D721Med (cell line): ENCODE measurements around the gene SHF.

Experiments used
- DNase-seq: peaks from one replicate; pipeline ENCODE4 v3.0.0; 2011; ENCODE audit warnings: low spot score; ENCODE audit not compliant: insufficient read length
- FAIRE-seq: peaks from 2 replicates; lab custom pipeline; 2011; peaks lifted over from hg19 to GRCh38; lab: Jason Lieb, UNC
- TF ChIP-seq, protein P1 (sequence below): IDR thresholded peaks from 2 replicates; pipeline ENCODE4 v1.5.1; 2012; ENCODE audit warnings: mild to moderate bottlenecking, control low read depth; ENCODE audit not compliant: insufficient read depth; ENCODE audit errors: missing control alignments

The SHF gene

DNA sequence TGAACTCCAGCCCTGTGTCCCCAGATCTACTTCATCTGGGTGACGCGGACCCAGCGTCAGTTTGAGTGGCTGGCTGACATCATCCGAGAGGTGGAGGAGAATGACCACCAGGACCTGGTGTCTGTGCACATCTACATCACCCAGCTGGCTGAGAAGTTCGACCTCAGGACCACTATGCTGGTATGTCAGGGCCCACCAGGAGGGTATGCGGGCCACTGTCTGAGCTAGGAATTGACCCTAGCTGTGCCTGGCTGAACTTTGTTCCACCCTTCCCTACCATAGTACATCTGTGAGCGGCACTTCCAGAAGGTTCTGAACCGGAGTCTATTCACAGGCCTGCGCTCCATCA is 24.3 kb downstream of the SHF start:
- DNase-seq: no peak
- TF ChIP-seq, protein P1, sequence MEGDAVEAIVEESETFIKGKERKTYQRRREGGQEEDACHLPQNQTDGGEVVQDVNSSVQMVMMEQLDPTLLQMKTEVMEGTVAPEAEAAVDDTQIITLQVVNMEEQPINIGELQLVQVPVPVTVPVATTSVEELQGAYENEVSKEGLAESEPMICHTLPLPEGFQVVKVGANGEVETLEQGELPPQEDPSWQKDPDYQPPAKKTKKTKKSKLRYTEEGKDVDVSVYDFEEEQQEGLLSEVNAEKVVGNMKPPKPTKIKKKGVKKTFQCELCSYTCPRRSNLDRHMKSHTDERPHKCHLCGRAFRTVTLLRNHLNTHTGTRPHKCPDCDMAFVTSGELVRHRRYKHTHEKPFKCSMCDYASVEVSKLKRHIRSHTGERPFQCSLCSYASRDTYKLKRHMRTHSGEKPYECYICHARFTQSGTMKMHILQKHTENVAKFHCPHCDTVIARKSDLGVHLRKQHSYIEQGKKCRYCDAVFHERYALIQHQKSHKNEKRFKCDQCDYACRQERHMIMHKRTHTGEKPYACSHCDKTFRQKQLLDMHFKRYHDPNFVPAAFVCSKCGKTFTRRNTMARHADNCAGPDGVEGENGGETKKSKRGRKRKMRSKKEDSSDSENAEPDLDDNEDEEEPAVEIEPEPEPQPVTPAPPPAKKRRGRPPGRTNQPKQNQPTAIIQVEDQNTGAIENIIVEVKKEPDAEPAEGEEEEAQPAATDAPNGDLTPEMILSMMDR: no peak
- FAIRE-seq: no peak

DNA sequence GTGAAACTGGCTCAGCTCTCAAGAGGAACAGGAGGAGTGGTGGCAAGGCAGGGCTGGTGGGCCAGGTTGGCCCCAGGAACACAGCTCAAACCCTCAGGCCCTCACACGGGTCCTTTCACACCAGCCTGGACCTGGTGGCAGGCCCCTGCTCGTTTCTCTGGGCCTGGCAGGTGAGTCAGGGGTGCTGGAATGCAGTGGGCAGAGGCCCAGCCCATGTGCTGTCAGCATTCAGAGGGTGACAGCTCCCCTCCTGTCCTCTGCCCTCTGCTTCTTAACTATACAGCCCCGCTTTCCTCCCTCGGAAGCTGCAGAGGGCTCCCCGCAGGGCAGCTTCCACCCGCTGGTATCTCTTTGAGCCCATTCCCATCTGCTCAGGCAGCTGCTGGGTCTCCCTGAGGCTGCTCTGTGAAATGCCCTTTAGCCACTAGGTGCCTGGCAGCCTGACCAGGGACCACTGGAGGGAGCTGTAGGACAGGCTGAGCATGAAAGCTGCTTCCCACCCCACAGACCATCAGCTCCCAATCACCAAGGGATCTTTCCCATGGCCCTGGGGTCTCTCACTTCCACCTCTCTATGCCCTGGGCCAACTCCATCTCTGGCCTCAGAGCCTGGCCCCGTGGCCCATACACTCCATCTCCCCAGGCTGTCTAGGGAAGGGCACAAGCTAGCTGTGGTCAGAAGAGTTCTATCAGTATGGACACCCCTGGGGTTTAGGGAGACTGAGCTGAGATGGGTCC is 24.8 kb downstream of the SHF start:
- peak; percentile 96 for DNase-seq
- TF ChIP-seq, protein P1: peak; percentile 96

DNA sequence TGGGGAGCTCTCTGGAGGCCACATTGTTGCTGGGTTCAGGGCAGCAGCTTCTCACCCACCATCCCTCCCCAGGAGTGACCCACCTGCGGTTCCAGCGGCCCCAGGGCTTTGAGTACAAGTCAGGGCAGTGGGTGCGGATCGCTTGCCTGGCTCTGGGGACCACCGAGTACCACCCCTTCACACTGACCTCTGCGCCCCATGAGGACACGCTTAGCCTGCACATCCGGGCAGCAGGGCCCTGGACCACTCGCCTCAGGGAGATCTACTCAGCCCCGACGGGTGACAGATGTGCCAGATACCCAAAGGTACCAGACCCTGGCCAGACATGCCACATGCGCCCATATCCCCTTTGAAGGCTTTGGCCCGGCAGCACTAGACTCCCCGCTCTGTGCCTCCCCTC is 26.1 kb downstream of the SHF start:
- TF ChIP-seq, protein P1: no peak
- DNase-seq (no peak), FAIRE-seq (no peak)

More for the DNA sequence above, 24.8 kb downstream of the SHF start:
- FAIRE-seq: no peak

DNA sequence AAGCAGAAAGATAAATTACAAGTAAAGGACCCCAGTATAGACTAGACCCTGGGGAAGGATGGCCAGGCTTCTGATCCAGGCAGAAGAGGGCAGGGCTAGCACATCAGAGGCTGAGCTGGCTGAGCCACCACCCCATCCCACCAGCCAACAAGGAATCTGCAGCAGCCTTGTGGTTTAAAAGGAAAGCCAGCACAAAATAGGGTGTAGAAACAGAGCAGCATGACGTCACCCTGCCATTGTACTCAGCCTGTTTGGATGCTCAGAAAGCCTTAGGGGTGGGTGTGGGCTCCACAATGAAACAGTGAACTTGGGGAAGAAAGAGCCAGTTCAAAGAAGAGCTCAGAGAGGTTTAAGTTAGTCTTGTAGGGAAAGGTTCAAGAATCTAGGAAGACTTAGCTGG is 29.8 kb downstream of the SHF start:
- no peak for FAIRE-seq
- DNase-seq: no peak

DNA sequence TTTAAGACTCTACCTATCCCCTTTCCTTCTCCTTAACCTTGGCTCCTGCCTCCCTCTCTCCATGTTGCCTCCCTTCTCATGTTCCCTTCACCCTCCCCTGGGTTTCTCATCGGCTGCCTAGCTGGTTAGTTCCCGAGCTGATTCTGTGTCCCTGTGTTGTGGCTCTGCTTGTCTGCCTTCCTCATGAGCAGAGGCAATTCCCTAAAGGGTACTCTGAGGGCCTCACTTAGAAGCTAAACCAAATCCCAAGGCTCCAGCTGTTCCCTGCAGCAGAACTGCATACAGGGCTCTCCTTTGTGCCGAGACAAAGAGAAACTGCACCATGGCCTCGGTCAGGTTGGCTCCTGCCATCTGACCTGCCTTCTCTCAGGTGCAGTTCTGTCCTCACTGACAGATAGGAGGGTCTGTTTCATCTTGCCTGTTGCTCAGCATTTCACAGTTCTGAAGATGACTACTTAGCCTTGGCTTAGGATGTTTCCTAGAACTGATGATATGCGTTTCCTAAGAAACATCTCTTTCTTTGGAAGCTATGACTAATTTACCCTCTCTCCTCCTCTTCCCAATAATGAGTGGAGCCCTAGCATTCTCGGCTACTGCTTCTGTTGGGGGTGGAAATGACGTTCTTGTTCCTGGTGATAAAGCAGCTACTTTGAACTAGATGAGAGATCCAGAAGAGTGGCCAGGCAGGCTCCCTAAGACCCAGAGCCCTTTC is 30.9 kb downstream of the SHF start:
- TF ChIP-seq, protein P1: no peak
- DNase-seq (no peak), FAIRE-seq (no peak)

More for the DNA sequence above, 29.8 kb downstream of the SHF start:
- TF ChIP-seq, protein P1: no peak

DNA sequence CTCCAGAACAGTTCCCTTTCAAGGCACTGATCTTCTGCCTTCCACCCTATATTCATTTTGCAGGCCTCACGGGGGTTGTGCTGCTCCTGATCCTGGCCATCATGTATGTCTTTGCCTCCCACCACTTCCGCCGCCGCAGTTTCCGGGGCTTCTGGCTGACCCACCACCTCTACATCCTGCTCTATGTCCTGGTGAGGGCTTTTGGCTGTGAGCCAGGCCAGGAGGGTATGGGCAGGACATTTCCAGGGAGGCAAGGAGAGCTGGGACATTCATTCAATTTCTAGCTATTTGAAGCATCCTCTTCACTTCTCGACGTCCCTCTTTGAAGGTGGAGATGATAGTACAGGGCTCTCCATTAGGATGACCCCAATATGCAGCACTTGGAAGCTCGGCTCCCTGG is 32.0 kb downstream of the SHF start:
- DNase-seq: no peak
- no peak for FAIRE-seq
- TF ChIP-seq, protein P1: no peak
